OCI-LY1 (cell line): ENCODE results near the gene FBXW7.

Experiments used
- H2AFZ ChIP-seq: fragments of 200-600 bp; sonication (generic), shearing (Covaris generic); 2 replicates; pipeline ENCODE4 v1.6.0; 2014; ENCODE audit warnings: antibody characterized with exemption, mild to moderate bottlenecking, low read length
- H3F3A ChIP-seq: fragments of 200-600 bp; sonication (generic), shearing (Covaris generic); 2 replicates; pipeline ENCODE4 v1.6.0; 2014; ENCODE audit warnings: mild to moderate bottlenecking, antibody characterized with exemption, low read length, moderate library complexity; ENCODE audit not compliant: insufficient read depth
- H3K27ac ChIP-seq: fragments of 200-600 bp; sonication (generic); 2 replicates; pipeline ENCODE4 v1.5.1; 2014; ENCODE audit warnings: low read length, mixed run types, mild to moderate bottlenecking, low read depth; ENCODE audit not compliant: poor library complexity, severe bottlenecking
- H3K27me3 ChIP-seq: fragments of 200-600 bp; sonication (generic); 2 replicates; pipeline ENCODE4 v1.6.0; 2014; ENCODE audit warnings: antibody characterized with exemption, mild to moderate bottlenecking, low read length, moderate library complexity; ENCODE audit not compliant: insufficient read depth
- H3K36me3 ChIP-seq: fragments of 200-600 bp; sonication (generic); 2 replicates; pipeline ENCODE4 v1.6.1; 2014; ENCODE audit warnings: mild to moderate bottlenecking, antibody characterized with exemption, low read length, moderate library complexity, mixed read lengths; ENCODE audit not compliant: insufficient read depth
- H3K4me1 ChIP-seq: fragments of 200-600 bp; sonication (generic); 2 replicates; pipeline ENCODE4 v1.5.1; 2014; ENCODE audit warnings: mild to moderate bottlenecking, low read length, moderate library complexity; ENCODE audit not compliant: insufficient read depth, severe bottlenecking
- H3K4me2 ChIP-seq: fragments of 200-600 bp; sonication (generic), shearing (Covaris generic); 2 replicates; pipeline ENCODE4 v1.6.1; 2014; ENCODE audit warnings: low read length
- H3K4me3 ChIP-seq: fragments of 200-600 bp; sonication (generic); 2 replicates; pipeline ENCODE4 v1.5.1; 2014; ENCODE audit warnings: low read length, low read depth, mild to moderate bottlenecking, mixed read lengths; ENCODE audit not compliant: poor library complexity, severe bottlenecking
- H3K79me2 ChIP-seq: fragments of 200-600 bp; shearing (Covaris generic); 2 replicates; pipeline ENCODE4 v1.6.1; 2016; ENCODE audit warnings: mixed run types, low read length, mixed read lengths; ENCODE audit not compliant: insufficient read depth
- H3K9ac ChIP-seq: fragments of 200-600 bp; sonication (generic), shearing (Covaris generic); 2 replicates; pipeline ENCODE4 v1.6.1; 2014; ENCODE audit warnings: mild to moderate bottlenecking, low read length, mixed read lengths
- H3K9me2 ChIP-seq: fragments of 200-600 bp; sonication (generic), shearing (Covaris generic); 2 replicates; pipeline ENCODE4 v1.6.1; 2014; ENCODE audit warnings: low read depth, mild to moderate bottlenecking, low read length, mixed read lengths
- H3K9me3 ChIP-seq: fragments of 200-600 bp; shearing (Covaris generic); 2 replicates; pipeline ENCODE4 v1.6.1; 2014; ENCODE audit warnings: low read length, mixed read lengths
- H4K20me1 ChIP-seq: fragments of 200-600 bp; sonication (generic), shearing (Covaris generic); 2 replicates; pipeline ENCODE4 v1.6.0; 2016; ENCODE audit warnings: mild to moderate bottlenecking, low read length; ENCODE audit not compliant: insufficient read depth
- EZH2 ChIP-seq: fragments of 200-600 bp; sonication (generic), shearing (Covaris generic); IDR thresholded peaks from 2 replicates; pipeline ENCODE4 v1.8.0; 2017; ENCODE audit warnings: borderline replicate concordance, mixed run types, mild to moderate bottlenecking, antibody characterized with exemption, low read length, moderate library complexity, mixed read lengths
- TF ChIP-seq, protein P1 (sequence below): fragments of 200-600 bp; sonication (generic), shearing (Covaris generic); IDR thresholded peaks from 2 replicates; pipeline ENCODE4 v1.5.1; 2017; ENCODE audit warnings: mild to moderate bottlenecking, antibody characterized with exemption, low read length, moderate library complexity, mixed read lengths

Gene FBXW7

DNA sequence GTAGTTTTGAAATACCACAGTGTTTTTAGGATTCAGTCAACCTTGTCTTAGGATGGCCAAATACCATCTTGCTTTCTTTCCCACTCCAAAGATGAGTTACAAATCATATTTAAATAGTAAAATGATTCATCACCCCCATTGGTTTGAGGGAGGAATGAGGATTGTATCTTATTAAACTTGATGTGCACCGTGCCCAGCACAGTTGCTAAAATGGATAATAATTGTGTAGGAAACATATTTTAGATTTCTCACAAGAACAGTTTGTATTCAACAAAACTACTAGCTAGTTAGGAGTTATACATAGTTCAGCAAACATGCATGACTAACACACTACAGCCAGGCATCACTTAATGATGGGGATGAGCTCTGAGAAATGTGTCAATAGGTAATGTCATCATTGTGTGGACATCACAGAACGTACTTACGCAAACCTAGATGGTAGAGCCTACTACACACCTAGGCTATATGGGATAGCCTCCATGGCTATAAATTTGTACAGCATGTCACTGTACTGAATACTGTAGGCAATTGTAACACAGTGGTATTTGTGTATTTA, 245.4 kb downstream of the FBXW7 start:
- H3K4me2 ChIP-seq: no peak overlapping the region
- no peaks in the 10 kb centered on the region for H3K79me2 ChIP-seq
- no peaks in the 10 kb centered on the region for H3K4me1 ChIP-seq
- TF ChIP-seq EZH2: no peak
- TF ChIP-seq, protein P1, sequence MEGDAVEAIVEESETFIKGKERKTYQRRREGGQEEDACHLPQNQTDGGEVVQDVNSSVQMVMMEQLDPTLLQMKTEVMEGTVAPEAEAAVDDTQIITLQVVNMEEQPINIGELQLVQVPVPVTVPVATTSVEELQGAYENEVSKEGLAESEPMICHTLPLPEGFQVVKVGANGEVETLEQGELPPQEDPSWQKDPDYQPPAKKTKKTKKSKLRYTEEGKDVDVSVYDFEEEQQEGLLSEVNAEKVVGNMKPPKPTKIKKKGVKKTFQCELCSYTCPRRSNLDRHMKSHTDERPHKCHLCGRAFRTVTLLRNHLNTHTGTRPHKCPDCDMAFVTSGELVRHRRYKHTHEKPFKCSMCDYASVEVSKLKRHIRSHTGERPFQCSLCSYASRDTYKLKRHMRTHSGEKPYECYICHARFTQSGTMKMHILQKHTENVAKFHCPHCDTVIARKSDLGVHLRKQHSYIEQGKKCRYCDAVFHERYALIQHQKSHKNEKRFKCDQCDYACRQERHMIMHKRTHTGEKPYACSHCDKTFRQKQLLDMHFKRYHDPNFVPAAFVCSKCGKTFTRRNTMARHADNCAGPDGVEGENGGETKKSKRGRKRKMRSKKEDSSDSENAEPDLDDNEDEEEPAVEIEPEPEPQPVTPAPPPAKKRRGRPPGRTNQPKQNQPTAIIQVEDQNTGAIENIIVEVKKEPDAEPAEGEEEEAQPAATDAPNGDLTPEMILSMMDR: no peak
- H3K27me3 ChIP-seq: no peaks in the 10 kb centered on the region
- no peak overlapping the region for H3K4me3 ChIP-seq
- no peak overlapping the region for H3K9ac ChIP-seq
- no peak overlapping the region for H3K27ac ChIP-seq
- H3K36me3 ChIP-seq: no peaks in the 10 kb centered on the region
- H3F3A ChIP-seq: no peaks in the 10 kb centered on the region
- H4K20me1 ChIP-seq: no peaks in the 10 kb centered on the region
- no peaks in the 10 kb centered on the region for H3K9me3 ChIP-seq
- no peaks in the 10 kb centered on the region for H3K9me2 ChIP-seq
- no peak overlapping the region for H2AFZ ChIP-seq

DNA sequence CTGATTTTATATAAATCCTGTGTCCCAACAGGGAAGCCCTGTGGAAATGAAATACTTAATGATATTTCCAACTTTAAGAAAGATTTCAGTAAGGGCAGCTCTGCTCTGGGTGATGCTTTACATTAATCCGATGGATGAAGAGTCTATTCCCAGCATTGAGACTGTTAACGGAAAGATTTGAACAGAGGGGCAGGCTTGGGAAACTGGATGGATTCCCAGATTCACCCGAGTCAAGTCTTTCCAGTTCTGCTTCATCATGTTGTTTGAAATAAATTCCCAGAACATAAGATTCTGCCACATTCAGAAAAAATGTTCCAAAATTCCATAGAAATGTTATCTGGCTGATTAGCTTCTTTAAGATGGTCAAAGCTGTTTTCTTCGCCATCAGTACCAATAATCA, 246.0 kb downstream of the FBXW7 start:
- H3K36me3 ChIP-seq: no peaks in the 10 kb centered on the region
- no peaks in the 10 kb centered on the region for H3K9me3 ChIP-seq
- no peaks in the 10 kb centered on the region for H3K4me1 ChIP-seq
- H3K4me3 ChIP-seq: no peak overlapping the region
- no peaks in the 10 kb centered on the region for H3F3A ChIP-seq
- H3K9ac ChIP-seq: no peak overlapping the region
- no peaks in the 10 kb centered on the region for H4K20me1 ChIP-seq
- H3K4me2 ChIP-seq: no peak overlapping the region
- TF ChIP-seq, protein P1: no peak
- TF ChIP-seq EZH2: no peak
- no peak overlapping the region for H2AFZ ChIP-seq
- H3K9me2 ChIP-seq: no peaks in the 10 kb centered on the region
- H3K27ac ChIP-seq: no peak overlapping the region
- no peaks in the 10 kb centered on the region for H3K79me2 ChIP-seq
- H3K27me3 ChIP-seq: no peaks in the 10 kb centered on the region

DNA sequence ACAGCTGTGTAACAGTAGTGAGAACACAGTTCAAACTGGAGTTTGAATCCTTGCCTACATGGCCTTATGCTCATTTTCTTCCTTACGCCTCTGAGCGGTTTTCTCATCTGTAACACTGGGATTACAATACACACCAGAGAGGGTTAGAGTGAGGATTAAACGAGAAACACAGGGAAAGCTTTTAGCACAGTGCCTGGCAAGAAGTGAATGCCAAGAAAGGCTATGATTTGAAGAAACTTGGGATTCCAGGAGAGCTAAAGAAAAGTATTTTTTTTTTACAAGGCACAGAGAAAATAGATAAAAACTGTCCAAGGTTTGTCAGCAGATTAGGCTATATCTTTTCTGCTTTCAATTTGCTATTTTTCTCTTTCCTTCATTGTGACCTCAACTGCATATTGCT, 246.4 kb downstream of the FBXW7 start:
- H3F3A ChIP-seq: no peaks in the 10 kb centered on the region
- TF ChIP-seq, protein P1: no peak
- no peak for TF ChIP-seq EZH2
- no peaks in the 10 kb centered on the region for H3K4me1 ChIP-seq
- H3K79me2 ChIP-seq: no peaks in the 10 kb centered on the region
- no peak overlapping the region for H3K9ac ChIP-seq
- no peak overlapping the region for H3K4me3 ChIP-seq
- no peak overlapping the region for H3K27ac ChIP-seq
- no peak overlapping the region for H3K4me2 ChIP-seq
- H3K36me3 ChIP-seq: no peaks in the 10 kb centered on the region
- H4K20me1 ChIP-seq: no peaks in the 10 kb centered on the region
- H3K27me3 ChIP-seq: no peaks in the 10 kb centered on the region
- no peaks in the 10 kb centered on the region for H3K9me2 ChIP-seq
- no peaks in the 10 kb centered on the region for H3K9me3 ChIP-seq
- H2AFZ ChIP-seq: no peak overlapping the region
